A673 (cell line): Measurements from ENCODE around the gene RGPD4.

Experiments
- EZH2 ChIP-seq: fragments of 200-600 bp; sonication (generic); IDR thresholded peaks from 2 replicates; pipeline ENCODE4 v1.6.1; 2017; ENCODE audit warnings: borderline replicate concordance, low read depth, mild to moderate bottlenecking, mixed read lengths, antibody characterized with exemption, low read length; ENCODE audit not compliant: poor library complexity, severe bottlenecking
- TF ChIP-seq, protein P1 (sequence below): fragments of 300-800, 200-600 bp; sonication (generic); conservative IDR thresholded peaks from 2 replicates; pipeline ENCODE4 v1.5.1; 2017; ENCODE audit warnings: low read depth, mild to moderate bottlenecking, antibody characterized with exemption, low read length, moderate library complexity, mixed read lengths

DNA sequence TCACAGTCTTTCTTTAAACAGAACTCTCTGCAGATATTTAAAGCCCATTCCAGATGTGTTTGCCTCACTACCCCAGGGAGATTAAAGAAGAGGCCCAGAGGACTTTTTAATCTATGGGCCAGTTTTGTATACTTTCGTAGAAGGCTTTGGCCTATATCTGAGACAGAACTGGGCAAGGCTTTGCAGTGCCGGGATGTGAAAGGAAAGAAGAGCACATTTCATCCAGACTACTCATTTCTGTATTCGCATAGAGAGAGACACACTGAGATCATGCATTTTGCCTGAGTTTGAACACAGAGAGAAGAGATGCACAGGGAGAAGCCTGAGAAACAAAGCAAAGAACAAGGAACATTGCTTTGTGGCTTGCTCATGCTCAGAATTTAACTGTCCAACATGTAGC, 104.7 kb downstream of the RGPD4 start:
- TF ChIP-seq, protein P1, sequence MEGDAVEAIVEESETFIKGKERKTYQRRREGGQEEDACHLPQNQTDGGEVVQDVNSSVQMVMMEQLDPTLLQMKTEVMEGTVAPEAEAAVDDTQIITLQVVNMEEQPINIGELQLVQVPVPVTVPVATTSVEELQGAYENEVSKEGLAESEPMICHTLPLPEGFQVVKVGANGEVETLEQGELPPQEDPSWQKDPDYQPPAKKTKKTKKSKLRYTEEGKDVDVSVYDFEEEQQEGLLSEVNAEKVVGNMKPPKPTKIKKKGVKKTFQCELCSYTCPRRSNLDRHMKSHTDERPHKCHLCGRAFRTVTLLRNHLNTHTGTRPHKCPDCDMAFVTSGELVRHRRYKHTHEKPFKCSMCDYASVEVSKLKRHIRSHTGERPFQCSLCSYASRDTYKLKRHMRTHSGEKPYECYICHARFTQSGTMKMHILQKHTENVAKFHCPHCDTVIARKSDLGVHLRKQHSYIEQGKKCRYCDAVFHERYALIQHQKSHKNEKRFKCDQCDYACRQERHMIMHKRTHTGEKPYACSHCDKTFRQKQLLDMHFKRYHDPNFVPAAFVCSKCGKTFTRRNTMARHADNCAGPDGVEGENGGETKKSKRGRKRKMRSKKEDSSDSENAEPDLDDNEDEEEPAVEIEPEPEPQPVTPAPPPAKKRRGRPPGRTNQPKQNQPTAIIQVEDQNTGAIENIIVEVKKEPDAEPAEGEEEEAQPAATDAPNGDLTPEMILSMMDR, result no peak
- TF ChIP-seq EZH2, result no peak
